NCI-H128 (cell line): ENCODE data around the gene DNAJB2.
"Not testable (repeated sequence)": the region's sequence is repeated elsewhere in the genome, so short reads cannot be mapped to it uniquely, and the experiment has no call there.

Source experiments
- DNase-seq: peaks from one replicate; lab custom pipeline; 2025; ENCODE audit not compliant: unreplicated experiment; lab: John Stamatoyannopoulos, UW

Gene DNAJB2

DNA sequence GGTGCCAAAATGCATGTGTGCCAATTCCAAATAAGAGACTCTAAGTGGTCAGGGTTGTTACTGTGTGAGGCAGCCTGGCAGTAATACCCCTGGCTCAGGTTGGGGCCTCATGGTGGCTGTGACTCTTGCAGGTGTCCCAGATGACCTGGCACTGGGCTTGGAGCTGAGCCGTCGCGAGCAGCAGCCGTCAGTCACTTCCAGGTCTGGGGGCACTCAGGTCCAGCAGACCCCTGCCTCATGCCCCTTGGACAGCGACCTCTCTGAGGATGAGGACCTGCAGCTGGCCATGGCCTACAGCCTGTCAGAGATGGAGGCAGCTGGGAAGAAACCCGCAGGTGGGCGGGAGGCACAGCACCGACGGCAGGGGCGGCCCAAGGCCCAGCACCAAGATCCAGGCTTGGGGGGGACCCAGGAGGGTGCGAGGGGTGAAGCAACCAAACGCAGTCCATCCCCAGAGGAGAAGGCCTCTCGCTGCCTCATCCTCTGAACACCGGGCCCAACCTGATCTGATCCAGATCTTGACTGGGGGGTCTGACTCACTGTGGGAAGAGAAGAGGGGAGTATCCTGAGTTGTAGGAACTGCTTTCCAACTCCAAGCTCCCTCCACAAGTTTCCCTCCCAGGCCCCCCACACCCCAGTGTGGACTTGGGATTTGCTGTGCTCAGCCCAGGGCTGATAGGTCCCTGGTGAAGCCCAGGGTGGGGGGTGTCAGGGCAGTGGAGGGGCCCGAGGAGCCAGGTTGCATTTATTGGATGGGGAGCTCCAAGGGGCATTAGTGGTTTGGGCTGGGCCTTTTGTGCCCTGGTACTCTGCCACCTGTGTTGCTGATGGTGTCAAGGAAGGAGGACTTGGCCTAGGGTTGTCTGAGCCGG is 5.6 kb downstream of the DNAJB2 start:
- DNase-seq: no peak

DNA sequence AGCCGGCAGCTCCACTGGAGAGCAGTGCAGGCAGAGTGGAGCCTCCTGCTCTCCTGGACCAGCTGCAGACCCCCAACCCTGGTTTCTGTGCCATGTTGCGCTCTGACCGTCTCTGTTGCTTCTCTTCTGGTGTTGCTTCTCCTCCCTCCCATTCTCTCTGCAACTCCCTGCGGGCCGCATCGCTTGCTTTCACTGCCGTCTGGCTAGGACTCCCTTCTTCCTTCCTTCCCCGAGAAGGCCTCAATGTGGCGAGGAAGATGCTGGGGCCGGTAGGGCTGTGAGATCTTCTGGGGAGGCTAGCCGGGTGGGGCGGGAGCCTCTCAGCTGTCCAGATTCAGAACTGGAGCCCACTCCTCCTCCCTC is 6.2 kb downstream of the DNAJB2 start:
- no peak for DNase-seq

DNA sequence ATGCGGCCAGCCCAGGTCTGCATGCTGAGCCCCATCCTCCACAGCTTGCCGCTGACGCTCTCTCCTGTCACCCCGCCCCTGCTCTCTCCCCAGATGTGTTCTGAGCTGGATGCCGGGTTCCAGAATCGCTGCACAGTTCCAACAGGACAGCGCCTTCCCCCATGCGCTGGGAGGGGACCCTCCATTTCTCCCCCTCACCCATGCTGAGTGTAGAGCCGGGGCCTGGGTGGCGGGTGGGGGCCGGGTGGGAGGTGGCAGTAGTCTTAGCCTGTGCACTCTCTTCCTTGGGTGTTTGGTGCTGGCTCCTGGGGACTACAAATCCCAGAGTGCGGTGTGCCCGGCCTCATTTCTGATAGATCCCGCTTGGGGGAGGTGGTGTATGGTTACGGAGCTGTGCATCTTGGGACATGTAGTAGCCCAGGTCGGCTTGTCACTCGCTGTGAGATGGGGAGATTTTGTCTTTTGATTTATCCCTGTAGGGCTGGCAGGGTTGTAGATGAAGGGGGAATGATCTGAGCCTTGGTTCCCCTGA is 6.8 kb downstream of the DNAJB2 start:
- no peak for DNase-seq

DNA sequence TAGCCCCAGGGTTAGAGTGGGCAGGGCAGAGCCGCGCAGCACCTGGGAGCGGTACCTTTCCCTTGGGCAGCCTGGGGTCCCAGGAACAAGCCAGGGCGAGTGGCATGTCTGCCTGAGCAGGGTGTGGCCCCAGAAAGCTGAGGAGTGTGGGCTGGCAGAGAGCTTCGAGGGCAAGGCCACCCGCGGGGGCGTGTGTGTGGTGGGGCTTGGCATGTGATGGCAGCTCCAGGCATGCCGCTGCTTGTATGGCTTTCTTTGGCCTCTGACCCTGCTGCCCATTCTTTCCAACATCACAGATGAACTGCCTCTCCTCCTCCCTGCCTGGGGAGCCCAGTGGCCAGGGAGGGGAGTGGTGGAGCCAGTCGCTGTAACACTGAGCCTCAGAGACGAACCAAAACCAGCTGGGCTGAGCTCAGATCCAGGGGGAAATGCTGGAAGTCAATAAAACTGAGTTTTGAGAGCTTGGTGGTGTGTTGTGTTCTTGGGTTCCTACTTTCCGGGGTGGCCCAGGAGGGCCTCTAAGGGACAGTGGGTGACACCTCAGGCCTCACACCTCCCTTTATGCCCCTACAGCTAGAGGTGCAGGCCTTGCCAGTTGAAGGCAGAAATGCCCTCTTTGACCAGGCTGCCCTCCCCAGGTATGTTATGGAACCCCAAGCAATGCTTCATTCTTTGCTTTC is 7.4 kb downstream of the DNAJB2 start:
- DNase-seq: no peak

DNA sequence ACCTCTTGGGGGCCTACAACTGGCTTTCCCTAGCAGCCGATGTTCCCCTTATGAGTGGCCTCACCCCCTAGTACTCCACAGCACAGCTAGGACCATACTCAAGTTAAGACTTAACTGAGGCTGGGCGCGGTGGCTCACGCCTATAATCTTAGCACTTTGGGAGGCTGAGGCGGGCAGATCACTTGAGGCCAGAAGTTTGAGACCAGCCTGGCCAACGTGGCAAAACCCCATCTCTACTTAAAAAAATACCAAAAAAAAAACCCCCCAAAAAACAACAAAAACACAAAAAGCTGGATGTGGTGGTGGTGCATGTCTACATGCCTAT is 7.9 kb downstream of the DNAJB2 start:
- not testable (repeated sequence) for DNase-seq

DNA sequence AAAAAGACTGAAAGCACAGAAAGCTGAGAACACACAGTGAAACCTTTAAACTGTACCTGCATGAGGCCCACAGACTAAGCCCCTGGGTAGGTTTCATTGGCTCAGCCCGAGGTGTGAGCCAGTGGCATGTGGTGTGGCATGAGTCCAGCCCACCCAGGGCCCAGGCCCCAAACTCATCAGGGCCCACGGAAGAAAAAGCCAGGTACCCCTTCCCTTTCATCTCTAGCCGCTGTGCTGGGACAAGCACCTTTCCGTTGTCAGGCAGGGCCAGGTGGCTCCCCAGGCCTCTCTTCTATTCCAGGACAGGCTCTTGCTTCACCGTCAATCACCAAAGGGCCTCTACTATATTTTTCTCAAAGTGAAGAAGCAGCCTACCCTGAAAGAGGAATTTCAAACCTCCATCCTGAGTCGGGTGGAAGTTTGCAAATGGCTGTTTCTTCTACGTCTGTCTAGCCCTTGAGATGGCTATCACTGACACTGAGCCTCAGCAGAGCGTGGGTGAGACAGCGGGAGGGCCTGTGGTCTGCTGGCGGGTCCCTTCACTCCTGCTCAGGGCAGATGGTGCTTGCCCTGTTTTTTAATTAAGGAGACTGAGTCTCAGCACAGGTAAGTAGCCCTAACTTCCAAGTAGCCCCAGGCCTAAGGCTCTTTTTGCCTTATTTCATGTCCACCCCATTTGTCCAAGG is 8.6 kb downstream of the DNAJB2 start:
- DNase-seq: no peak

DNA sequence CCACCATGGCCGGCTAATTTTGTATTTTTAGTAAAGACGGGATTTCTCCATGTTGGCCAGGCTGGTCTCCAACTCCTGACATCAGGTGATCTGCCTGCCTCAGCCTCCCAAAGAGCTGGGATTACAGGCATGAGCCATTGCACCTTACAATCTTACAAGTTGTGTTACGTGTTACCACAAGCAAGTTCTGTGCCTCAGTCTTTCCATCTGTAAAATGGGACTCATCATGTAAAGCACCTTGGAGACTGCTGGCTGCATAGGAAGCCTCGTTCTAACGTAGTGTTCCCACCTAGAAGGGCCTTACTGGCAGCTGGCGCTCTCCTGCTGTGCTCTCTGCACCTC is 10.0 kb downstream of the DNAJB2 start:
- DNase-seq: no peak

DNA sequence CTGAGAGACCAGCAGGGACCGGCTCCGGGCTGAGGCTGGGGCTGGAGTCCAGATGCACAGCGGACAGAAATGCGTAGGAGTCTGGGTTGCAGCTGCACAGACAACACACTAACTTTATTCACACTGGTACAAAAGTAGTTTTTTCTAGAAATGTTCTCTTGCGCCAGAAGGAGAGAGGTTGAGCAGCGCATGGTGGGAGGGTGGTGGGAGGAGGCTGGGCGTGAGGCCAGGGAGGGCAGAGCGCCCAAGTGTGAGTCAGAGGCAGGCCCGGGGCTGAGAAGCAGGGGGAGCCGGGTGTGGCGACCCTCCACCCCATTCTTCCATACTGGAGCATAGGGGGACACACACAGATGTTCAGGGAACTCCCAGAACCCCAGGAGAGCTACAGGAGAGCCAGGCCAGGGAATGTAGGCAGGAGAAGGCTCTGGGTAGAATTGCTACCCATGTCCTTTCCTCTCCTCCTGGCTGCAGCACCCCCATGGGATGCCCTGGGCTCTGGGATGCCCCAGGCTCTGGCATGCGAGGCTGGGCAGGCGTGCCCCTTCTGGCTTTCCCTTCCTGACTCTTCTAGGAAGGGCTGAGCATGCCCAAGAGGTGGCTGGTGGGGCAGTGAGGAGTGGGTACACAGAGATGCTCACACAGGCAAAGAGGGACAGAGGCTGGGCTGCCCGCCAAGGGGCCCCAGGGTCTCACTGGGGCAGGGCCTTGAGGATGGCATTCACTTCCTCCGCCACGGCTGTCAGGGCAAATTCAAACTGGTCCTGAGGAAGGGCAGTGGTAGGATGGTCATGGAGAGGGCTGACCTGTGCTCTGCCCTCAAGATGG is 10.6 kb downstream of the DNAJB2 start:
- no peak for DNase-seq

DNA sequence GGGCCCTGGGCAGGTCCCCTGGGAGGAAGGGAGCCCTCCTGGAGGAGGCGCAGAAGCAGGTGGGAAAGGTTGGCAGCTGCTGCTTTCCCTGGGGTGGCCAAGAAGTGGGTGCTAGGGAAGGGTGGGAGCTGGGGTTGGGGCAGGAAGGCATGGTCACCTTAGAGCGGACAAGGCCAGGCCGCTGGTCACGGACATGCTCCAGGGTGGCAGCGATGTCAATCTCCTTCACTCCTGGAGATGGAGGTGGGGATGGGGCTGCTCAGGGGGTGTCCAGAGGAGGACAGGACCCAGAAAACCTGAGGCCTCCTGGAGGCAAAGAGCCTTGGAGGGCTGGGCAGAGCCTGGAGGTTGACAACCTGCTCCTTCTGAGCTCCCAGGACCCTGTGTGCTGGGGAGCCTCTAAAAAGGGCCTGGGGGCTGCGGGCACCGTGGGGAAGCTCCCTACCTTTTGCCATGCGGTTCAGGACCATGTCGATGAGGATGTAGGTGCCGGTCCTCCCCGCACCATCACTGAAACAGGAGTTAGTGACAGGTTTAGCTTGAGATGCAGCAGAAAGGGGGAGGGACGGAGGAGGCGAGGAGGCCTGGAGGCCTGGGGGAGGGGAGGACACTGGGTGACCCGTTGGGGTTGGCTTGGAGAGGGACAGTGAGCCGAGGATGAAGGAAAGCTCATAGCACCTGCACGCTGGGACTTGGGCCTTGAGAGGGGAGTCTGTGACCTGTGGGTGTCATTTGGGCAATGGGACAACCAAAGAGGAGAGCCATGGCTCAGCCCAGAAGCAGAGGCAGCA is 11.4 kb downstream of the DNAJB2 start:
- no peak for DNase-seq

DNA sequence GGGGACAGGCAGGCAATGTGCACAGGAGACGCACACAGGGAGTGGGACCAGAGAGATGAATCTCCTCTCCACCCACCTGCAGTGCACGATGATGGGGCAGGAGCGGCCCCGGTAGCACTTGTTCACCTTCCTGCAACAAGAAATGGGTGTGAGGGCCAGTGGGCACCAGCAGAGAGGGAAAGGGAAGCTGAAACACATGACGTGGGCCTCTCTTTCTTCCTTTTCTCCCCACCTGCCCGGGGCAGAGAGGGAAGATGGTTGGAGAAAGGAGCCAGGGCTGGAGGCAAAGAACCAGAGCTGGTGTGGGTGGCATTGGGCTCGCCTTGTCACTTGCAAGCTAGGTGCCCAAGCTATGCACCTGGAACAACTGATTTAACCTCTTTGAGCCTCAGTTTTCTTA is 12.2 kb downstream of the DNAJB2 start:
- DNase-seq: no peak

DNA sequence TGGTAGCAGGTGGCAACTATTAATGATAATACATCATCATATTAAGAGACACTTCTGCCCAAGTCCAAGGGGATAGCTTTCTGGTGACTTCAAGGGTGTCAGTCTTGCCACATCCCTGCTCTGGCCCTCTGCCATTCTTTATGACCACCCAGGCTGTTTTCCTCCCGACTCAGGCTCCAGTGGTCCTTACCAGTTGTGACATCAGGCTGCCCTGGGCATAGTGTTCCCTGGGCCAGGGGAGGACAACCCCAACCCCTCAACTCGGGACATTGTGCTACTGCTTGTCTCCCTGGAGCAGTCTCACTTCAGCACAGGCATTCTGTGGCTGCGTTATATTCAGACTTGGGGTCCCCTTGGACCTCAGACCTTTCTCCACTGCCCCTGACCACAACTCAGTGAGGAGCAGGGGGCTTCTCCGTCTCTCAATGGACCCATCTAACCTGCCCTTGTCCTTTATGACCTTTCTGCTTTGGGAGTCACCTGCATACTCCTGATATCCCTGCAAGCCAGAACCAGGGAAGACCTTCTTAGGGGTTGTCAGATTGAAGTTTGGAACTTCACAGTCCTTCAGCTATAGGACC is 12.8 kb downstream of the DNAJB2 start:
- no peak for DNase-seq

DNA sequence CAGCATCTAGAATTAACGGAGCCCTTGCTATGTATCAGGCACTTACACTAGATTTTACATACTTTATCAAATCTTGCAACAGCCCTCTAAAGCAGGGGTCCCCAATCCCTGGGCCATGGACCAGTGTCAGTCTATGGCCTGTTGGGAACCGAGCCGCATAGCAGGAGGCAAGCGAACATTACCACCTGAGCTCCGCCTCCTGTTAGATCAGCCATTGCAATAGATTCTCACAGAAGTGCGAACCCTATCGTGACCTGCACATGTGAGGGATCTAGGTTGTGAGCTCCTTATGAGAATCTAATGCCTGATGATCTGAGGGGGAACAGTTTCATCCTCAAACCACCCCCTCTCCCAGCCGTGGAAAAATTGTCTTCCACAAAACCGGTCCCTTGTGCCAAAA is 13.4 kb downstream of the DNAJB2 start:
- no peak for DNase-seq

DNA sequence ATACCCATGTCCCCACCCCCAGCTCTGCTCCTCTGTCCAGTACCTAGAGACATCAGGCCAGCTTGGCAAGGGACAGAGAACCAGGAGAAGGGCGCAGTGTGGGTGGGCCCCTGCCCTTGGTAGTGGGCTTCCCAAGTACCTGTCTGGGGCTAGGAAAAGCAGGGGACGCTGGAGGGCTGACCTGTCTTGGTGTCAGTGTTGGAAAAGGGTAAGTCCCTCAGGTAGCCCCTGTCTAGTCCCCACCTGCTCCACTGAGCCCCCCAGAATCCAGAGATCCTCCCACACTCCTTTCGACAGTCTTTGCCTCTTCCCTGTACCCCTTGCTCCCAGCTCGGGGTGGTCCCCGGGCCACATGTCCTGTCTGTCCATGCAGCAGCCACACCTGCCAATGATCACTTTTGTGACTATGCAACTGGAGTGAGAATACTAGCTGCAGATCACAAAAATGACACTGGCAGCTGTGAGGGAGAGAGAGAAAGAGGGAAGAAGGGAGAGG is 14.6 kb downstream of the DNAJB2 start:
- DNase-seq: no peak

DNA sequence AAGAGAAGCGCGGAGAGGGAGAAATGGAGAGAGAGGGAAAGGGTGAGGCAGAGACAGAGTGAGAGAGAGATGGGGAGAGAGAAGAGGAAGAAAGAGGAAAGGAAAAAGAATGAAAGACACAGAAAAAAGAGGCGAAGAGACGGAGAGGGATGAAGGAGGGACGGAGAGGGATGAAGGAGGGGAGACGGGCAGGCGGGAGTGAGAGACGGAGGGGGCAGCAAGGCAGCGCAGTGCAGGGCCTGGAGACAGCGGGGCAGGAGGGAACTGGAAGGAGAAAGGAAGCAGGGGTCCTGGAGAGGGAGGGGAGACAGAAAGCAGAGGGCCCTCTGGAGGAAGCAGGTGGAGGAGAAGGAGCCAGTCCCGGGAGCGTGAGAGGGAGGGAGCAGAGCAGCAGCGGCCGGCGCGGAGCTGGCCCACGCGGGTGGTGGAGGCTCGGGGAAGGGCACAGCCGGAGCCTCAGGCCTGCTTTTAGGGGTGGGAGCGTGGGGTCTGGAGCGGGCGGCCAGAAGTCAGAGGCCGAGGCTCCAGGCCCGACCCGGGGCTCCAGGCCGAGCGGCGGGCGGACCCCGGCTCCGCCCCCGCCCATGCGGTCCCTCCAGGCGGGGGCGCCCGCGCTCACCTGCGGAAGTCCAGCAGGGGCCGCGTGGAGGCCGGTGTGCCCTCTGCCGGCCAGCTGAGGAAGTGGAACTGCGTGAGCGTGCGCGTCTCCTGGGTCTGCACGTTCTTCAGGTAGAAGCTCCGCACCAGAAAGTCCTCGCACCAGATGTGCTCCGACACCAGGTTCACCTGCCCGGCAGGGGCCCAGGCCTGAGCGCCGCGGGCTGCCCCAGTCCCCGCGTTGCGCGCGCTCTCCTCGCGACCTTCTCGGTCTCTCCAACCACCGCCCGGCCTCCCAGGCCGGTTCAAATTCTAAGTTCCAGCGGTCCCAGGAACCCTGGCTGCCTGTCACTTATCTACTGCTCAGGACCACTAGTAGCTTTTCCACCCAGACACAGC is 15.5 kb downstream of the DNAJB2 start:
- peak; percentile 61 for DNase-seq

DNA sequence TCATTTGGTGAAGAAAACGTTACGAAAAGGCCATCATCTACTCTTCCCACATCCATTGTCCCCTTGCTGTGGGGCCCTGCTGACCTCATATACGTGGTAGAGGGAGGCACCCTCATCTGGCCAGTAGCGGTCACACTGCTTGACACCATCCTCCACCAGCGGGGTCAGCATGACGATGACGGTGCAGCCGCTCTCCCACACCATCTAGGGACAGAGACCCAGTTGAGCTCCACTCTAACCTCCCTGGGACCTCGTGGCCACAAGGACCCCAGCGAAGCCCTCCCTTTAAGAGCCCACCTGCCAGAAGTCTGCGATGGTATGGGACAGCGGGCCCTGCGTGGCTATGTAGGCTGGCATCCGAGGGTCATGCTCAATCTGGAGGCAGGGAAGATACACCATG is 17.0 kb downstream of the DNAJB2 start:
- DNase-seq: no peak

DNA sequence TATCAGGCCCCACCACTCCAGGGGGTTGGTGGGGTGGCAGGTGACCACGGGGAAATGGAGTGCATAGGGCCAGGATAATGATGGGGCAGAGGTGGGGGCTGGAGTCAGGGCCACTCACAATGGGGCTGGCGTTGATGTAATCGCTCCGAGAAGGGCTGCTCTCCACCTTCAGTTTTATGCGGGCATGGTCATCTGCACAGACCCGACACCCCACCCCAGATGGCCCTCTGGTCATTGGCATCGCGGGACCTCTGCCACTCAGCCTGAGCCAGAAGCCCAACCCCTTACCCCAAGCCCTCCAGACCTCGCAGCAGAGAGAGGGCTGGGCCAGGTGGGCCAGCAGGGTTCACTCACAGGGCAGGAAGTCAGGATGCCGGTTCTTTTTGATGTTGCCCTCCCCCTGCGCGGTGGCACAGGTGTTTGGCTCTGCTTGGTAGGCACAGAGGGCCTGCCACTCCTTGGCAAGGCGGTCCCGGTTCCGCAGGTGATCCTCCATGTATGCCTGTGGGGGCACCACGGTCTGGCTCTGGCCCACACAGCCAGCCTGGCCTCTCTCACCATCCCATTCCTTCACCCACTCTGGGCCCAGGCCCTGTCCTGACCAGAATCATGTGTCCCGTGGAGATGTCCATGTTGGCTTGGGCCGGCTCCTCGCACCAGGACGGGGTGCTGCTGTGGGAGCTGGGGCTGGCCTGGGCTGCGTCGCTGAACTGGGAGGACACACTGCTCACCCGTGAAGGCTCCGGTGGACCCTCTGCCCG is 17.6 kb downstream of the DNAJB2 start:
- DNase-seq: no peak

DNA sequence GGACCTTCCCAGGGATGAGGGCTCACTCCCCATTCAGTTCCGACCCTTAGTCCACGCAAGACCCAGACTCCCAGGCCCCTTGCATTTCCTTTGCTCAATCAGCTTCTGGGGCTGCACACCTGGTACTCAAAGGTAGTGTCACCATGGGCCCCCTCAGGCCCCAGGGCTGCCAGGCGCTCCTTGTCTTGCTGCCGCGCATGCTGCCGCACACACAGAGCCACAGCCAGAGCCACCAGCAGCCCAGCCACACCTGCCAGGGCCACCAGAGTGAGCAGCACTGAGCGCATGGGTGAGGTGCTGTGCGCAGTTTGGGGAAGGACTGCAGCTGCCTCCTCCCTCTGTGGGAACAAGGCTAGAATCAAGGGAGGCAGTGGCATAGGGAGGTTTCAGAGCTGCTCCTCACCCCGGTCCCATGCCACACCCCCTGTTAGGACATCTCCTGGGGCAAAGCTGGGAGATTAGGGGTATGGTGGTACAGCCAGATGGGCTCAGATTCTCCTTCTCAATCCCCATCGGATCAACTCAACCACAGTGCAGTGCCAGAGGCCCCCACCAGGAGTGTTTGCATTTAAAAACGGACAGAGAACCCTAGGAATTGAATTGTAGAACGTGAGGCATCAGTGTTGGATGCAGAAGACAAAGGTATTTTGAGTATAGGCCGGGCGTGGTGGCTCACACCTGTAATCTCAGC is 18.7 kb downstream of the DNAJB2 start:
- DNase-seq: no peak
